ENCODE data around the gene PDSS2.

The PDSS2 gene, protein sequence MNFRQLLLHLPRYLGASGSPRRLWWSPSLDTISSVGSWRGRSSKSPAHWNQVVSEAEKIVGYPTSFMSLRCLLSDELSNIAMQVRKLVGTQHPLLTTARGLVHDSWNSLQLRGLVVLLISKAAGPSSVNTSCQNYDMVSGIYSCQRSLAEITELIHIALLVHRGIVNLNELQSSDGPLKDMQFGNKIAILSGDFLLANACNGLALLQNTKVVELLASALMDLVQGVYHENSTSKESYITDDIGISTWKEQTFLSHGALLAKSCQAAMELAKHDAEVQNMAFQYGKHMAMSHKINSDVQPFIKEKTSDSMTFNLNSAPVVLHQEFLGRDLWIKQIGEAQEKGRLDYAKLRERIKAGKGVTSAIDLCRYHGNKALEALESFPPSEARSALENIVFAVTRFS

DNA sequence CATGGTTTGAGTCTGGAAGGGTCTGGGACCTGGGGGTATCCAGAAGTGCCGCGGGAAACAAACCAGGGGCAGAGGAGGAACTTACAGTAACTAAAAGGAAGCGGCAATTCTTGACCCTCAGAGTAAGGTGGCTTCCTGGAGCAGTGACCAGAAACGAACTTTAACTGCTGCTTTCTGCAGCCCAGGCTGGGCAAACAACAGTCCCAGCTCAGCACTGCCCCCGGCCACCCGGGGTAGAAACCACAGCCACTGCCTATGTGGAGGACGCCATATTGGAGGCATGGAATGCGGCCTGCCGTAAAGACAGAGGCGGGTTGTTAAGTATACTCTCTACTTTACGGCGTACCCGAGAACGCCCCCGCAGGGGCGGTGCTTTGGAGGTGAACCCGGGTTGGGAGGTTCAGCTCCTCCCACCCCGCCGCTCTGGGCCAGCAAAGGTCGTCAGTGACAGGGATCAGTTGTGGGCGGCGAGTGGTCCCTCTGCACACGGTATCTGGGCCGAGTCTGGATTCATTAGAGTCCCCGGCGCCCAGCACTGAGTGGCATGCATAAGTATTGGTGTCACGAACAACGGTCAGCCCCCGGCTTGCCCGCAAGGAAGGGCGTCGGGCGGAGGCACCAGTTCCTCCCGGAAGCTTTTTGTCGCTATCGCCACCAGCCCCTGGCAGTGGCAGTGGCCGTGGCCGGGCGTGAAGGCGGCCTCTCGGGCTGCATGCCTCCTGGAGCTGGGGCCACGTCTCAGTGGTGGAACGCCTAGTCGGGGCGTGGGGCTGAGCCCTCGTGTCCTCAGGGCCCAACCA, at the start of gene PDSS2:
PDSS2 (minus strand) TSS at position 282 of the 800 bp plus-strand sequence; CDS start at position 3, 279 bp downstream.
- DNase-seq (ENCODE audit: low read depth in 2 of 3, low spot score in 2 of 3) = peak; percentile 92 to 94 (median 93)

DNA sequence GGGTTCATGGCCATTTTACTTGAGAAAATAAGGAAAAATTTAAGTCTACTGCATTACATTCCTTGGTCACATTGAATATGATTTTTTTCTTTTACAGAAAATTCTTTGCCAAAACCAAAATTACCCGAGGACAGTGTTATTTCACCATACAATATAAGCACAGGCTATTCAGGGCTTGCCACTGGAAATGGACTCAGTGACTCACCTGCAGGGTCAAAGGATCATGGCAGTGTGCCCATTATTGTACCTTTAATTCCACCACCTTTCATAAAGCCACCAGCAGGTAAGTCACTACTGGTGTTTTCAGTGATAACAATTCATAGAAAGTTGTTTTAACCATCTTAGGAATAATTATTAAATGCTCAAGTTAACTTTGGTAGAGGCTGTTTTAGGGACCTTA, 46.8 kb upstream of the PDSS2 start:
- DNase-seq (ENCODE audit: low read depth in 2 of 3, low spot score in 2 of 3) = no peak

DNA sequence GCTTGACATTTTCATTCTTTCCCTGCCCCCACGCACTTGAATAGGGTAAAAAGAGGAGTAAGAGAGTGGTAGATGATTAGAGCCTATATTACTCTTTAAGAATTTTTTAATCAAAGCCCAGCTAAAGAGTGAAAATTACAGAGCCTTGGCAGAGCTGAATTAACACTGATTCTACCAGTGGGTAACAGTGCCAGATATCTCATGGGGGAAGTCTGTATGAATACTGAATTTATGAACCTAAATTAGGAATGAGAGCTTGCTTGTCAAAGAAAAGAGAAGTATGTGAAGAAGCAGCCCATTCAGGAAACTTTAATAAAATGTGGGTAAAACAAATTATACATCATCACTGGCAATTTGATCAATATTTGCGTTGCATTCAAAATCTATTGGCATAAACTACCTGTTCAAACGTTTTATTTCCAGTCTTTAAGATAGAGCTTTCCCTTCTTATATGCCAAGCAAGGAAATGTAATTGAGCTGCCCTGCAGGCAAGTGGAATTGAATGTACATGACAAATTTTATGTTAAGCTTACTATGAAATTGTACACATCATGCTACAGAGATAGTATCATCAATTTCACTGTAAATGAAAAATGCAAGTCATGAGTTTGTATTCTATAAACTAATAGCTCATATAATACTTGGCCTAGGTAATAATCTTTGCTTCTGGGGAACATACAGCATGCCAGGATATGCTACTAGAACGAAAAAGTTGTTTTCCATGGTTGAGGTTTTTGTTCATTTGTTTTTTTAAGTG, 45.1 kb upstream of the PDSS2 start:
- DNase-seq (ENCODE audit: low read depth in 2 of 3, low spot score in 2 of 3) = no peak

DNA sequence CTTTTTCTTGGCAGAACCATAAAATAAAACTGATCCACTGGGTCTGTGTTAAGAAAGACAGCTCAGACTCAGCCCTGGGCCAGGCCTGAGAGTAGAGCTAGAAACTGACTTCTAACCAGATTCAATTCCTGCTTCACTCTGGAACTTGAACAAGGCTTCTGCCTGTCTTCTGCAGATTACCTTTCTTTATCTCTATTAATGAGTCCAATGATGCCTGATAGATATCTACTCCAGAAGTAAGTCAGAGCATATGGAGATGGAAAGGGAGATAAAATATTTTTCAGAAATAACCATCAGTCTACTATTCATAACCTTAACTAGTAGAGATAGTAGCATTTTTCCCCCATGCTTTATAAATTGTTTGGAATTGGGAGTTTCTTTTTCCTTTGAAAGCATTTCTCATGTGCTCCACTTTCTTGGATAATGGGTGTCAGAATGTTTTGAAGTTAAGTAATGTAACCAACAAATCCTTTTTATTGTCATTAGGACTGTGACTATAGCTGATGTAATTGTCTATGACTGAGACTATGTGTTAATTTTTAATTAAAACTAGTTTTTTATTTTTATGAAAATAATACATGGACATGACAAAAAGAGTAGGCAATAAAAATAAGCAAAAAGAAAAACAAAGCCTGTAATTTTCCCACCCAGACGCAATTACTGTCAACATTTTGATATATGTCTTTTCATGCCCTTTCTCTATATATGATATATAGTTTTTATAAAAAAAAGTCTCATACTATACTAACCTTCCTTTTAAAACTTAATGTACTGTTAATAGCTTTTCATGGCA, 37.7 kb upstream of the PDSS2 start:
- no peak for DNase-seq (ENCODE audit: low read depth in 2 of 3, low spot score in 2 of 3)

DNA sequence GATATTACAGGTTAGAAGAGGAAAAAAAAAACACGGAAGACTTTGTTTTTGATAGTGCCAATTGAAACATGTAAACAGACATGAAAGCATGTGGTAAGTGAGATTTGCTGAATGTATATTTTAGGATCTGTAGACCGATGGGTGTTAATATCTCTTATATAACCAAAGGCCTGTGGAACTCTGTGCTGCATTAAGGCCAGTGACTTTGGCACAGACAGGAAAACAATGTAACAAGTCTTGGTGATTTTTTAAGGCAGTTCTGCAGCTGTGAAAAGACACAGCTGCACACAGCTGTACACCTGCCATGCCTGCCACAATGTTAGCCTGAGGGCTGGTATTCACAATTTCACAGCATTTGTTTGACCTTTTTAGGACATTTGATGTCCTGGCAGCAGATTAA, 36.6 kb upstream of the PDSS2 start:
- DNase-seq (ENCODE audit: low read depth in 2 of 3, low spot score in 2 of 3) = no peak

DNA sequence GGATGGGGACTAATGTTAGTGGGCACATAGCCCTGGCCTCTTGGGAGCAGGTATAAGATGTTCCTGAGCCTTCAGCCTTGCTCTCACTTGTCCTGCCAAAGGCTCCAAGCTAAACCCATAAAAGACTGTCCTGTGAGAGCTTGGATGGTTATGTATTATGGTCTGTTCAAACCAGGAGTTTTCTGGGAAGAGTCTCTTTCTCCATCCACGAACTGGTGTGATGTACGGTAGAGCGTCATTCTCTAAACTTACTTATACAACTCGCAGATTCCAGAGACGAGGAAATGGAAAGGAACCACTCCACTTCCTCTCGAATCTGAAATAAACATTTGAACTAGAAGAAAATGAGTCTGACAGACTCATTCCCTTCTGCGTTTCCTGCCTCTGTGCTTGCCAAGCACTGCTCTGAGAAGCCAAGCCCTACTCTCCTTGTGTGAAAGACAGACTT, 35.9 kb upstream of the PDSS2 start:
- DNase-seq (ENCODE audit: low read depth in 2 of 3, low spot score in 2 of 3) = no peak

DNA sequence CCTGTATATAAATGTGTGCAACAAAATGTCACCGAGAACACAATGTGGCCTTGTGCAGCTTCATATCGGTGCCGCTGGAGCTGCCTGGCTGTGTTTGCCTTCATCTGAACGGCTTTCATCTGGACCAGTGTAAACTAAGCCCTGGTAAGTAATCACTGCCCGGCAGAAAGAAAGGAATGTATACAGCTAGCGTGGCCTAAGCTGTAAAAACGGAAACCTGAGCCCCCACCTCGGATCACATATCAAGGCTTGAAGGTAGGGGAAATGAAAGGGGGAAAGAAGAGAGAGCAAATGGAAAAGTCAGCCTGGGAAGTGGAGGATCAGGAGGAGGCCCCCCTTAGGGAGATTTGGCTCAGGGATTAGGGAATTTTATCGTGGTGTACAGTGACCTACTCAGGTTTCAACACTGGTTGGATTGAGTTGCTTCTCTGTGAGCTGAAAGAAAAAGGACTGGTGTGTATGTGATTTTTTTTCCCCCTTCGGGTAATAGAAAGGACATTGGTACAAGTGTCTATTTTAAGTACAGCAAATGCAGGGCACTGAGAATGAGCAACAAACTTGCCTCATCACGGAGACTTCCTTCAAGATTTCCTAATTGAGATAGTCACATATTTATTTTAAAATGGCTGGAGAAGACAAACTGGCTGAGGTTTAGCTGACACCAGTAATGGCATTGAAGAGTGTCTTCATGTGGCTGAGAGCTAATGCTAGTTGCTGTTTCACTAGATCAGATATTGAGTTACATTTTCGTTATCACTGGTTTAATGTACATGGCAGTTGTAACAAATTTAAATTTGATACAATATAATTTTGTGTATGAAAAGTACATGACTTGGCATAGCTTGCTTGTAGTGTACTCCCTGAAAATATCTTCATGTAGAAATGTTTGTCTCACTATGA, 34.0 kb upstream of the PDSS2 start:
- no peak for DNase-seq (ENCODE audit: low read depth in 2 of 3, low spot score in 2 of 3)

DNA sequence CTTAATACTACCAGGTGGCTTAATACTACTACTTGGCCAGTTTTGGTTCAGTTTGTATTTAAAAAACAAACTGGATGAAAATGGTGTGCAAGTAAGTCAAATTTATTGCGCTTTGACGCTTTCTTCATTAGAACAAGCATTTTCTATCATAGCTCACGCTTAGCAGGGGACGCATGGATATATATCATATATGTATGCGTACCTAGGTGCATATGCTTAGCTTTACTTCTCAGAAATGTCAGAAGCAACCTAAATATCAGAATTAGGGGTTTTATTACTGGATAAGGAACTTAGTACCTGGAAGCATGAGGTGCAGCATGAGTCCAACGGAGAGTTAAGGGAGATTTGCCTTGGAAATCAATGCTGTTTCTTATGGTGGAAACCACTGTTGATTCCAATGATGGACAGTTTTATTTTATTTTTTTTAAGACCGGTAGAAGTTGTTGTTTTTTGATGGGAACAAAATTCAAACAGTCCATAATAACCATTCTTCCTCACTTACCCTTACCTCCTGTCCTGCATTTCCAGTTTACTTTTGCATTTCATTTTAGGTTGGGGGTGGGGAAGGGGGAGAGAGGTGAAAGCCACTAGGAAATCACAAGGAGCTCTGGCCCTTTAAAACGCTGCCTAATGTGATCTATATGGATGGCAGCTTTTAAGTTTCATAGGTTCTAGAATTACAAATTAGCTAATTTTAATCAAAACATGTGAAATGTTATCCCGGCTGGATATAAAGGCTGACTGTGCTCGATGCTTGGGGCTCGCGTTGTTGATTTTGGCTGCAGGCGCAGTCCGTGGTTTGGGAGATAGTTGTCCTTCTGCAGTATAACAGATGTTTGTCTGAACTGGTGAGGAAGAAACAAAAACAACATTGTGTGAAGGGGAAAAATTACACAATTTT, 32.6 kb upstream of the PDSS2 start:
- DNase-seq (ENCODE audit: low read depth in 2 of 3, low spot score in 2 of 3) = no peak

DNA sequence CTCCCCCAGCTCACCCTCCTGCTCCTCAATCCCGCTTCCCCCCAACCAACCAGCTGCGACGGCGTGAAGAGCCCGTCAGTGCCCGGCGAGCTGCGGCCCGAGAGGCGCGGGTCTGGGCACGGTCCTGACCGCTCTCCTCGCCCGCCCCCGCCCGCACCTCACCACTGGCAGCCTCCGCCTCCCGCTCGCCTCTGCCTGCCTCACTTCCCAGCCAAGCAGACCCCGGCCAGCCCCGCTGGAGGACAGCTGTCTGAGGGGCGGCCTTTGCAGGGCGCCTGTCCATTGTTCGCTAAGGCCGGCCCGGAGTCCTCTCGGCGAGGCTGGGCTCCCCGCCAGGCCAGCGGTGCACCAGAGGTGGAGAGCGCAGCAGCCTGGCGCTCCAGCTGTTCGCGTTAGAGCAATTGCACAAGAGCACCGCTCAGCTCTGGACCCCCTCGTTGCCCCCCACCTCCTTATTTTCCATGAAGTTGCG, 31.8 kb upstream of the PDSS2 start:
- DNase-seq (ENCODE audit: low read depth in 2 of 3, low spot score in 2 of 3) = no peak

DNA sequence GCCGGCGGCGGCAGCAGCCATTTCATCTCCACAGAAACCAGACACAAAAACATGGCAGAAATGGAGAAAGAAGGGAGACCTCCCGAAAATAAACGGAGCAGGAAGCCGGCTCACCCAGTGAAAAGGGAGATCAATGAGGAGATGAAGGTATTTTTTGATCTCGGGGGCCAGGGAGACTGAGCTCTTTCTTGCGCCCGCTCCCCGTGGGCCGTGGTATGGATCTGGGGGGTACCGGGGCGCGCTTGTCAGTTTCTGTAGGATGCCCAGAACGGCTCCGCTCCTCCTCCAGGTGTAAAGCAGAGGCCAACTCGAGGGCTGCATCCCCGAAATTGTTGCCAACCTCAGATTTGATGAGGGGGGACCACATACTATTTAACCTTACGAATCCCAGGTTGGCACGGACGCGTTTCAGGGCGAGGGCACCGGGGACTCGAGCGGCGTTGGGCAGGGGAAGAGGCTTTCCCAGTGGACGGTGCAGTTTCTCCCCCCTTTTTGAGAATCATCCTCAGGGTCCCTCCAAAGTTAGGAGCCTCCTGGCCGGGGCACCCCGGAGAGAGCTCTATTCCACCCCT, 31.3 kb upstream of the PDSS2 start:
- DNase-seq (ENCODE audit: low read depth in 2 of 3, low spot score in 2 of 3) = peak in 1 of 3 experiments; percentile 23

DNA sequence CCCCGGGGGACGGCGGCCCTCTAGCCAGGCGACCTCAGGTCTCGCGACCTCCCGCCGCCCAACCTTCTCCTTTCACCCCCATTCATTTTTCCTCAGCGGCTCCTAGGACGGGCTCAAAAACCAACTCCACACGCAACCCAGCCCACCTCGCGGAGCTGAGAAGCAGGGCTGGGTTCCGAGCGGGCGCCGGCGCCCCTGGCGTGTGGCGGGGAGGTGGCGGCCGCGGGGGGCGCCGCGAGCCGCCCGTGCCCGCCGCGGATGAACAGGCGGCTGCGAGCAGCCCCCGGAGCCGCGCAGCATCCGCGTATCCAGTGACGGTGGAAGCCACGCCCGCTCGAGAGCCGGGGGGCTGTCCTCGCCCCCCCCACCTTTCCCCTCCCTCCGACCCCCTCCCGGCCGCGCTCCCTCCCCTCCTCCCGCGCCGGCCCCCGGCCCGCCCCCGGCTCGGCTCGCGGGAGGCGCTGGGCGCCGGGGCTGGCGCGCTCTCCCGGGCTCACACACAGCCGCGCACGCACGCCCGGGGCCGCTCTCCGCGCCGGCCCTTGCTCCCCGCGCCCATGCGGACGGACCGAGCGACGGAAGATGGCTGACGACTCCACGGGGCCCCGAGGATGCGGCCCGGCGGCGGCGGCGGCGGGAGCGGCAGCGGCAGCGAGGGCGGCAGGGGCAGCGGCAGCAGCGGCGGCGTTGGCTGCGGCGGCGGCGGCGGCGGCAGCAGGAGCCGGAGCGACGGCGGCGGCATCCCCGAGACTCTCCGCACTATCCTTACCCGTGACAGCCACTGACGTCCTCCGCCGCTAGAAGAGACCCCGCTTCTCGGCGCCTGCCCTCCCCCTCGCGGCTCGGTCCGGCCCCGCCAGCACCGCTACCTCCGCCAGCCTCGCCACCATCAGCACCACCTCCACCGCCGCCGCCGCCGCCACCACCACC, 30.5 kb upstream of the PDSS2 start, which contains the start of gene SOBP:
SOBP (plus strand) TSS at position 482 of the 930 bp plus-strand sequence. CDS start 500 bp downstream, outside the sequence.
- peak in 1 of 3 experiments; percentile 13 for DNase-seq (ENCODE audit: low read depth in 2 of 3, low spot score in 2 of 3)

DNA sequence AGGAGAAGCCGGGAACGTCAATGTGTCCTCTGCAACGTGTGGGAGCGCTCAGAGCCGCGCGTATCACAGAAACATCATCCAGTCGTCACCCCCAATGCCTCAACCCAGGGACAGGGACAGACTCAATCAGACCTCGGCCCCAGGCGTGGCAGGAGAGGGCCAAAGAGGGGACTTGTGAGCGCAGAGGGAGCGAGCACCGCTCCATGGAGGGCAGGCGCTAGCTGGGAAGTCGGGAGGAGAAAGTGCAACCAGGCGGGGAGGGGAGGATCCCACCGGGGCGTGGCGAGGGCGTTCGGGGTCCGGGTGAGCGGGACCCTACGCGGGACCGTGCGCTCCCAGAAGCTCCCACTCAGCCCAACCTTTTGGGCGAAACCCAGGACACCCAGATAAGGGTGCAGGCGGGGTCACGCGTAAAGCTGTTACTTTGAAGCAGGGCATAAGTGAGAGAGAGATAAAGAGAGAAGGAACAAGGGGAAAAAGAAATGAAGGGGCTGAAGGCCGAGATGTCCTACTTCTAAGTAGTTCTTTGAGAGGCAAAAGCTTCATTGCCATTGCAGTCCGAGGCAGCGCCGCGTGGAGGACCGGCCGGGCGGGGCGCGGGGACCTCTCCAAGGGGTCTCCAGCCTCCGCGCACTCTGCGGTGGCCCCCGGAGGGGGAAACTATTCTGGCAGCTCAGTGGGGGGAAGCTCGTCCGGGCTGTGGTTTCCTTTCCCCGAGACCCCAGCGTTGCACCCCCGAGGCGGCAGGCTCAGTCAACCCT, 29.7 kb upstream of the PDSS2 start:
- peak in 1 of 3 experiments; percentile 16 for DNase-seq (ENCODE audit: low read depth in 2 of 3, low spot score in 2 of 3)

DNA sequence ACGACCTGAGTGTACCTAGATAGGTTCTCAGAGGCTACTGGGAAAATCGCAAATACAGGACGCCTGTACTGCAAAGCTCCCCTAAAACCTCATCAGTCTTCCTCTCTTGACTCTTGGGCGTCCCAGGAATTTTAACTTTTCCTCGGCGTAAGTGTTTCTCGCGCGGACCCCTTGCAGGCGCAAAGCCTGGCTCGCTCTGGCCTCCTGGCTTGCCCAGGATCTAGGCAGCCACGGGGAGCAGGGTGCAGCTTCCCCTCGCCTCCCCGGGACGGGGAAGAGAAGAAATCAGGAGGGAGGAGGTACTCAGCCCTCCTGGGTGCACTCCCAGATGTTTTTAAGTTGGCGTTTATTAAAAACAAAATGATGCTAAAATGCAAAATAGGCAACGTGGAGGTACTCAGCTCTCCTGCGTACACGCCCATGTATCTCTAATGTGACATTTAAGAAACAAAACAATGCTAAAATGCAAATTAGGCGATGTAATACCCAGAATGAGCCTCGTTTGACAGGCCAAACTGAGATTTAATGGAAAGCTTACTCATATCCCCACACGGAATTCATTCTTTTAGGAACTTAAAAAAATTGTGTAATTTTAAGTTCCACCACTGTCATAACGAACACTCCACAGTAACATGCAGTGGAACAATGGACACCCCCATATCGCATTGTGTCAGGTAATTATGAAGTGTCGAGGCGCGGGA, 29.0 kb upstream of the PDSS2 start:
- no peak for DNase-seq (ENCODE audit: low read depth in 2 of 3, low spot score in 2 of 3)

DNA sequence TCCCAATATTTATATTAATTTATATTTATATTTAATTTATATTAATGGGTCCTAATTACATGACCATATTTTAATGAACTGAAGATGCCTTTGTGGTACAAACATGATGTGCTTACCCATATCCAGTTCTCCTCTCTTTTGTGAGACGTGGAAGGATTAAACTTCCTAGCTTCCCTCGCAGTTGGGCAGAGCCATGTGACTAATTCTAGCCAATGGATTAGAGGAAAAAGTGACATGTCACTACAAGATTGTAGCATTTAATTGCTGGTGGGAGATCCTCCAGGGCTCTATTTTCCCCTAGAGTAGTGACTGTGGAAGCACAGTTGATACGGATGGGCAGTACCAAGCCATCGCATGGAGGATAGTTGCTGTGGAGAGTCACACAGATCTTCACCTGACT, 25.8 kb upstream of the PDSS2 start:
- no peak for DNase-seq (ENCODE audit: low read depth in 2 of 3, low spot score in 2 of 3)

DNA sequence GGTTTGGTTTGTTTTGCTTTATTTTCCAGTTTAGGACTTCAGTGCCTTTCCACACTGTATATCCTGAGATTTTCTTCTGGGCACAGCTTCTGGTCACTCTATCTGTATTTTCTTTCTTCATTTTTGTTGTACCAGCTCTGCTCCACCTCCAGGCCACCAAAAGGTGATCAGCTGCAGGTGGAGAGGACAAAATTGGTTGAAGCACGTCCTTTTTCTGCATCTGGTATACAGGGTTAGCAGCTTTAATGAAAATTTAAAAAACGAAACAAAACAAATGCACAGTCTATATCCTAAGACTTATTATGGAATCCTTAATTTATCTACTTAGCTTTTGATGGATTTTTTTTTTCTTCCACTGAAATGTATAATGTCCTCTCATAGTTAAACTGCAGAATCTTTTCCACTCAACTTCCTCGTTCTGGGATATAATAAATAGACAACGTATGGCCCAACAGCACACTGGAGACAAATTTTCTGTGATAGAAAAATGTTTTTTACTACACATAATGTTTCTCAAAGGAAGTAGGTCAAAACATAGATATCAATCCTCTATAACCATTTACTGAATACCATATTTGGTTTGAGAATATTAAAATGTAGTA, 19.8 kb upstream of the PDSS2 start:
- DNase-seq (ENCODE audit: low read depth in 2 of 3, low spot score in 2 of 3) = no peak
